ENCODE data around the gene L3MBTL2.

- TF ChIP-seq CTCF (IDR thresholded peaks at IDR 0.05; ENCODE audit: low read depth, low read length, missing input control) (no peak), MAX (IDR thresholded peaks at IDR 0.05) (no peak), RAD21 (IDR thresholded peaks at IDR 0.05) (no peak)
- TF ChIP-seq, protein P1, sequence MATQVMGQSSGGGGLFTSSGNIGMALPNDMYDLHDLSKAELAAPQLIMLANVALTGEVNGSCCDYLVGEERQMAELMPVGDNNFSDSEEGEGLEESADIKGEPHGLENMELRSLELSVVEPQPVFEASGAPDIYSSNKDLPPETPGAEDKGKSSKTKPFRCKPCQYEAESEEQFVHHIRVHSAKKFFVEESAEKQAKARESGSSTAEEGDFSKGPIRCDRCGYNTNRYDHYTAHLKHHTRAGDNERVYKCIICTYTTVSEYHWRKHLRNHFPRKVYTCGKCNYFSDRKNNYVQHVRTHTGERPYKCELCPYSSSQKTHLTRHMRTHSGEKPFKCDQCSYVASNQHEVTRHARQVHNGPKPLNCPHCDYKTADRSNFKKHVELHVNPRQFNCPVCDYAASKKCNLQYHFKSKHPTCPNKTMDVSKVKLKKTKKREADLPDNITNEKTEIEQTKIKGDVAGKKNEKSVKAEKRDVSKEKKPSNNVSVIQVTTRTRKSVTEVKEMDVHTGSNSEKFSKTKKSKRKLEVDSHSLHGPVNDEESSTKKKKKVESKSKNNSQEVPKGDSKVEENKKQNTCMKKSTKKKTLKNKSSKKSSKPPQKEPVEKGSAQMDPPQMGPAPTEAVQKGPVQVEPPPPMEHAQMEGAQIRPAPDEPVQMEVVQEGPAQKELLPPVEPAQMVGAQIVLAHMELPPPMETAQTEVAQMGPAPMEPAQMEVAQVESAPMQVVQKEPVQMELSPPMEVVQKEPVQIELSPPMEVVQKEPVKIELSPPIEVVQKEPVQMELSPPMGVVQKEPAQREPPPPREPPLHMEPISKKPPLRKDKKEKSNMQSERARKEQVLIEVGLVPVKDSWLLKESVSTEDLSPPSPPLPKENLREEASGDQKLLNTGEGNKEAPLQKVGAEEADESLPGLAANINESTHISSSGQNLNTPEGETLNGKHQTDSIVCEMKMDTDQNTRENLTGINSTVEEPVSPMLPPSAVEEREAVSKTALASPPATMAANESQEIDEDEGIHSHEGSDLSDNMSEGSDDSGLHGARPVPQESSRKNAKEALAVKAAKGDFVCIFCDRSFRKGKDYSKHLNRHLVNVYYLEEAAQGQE (IDR thresholded peaks at IDR 0.05), result no peak
- TF ChIP-seq, protein P2, sequence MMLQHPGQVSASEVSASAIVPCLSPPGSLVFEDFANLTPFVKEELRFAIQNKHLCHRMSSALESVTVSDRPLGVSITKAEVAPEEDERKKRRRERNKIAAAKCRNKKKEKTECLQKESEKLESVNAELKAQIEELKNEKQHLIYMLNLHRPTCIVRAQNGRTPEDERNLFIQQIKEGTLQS (IDR thresholded peaks at IDR 0.05), result no peak
Observed at GRCh38 chr22:41177622-41178424, 27.3 kb upstream of the L3MBTL2 start.
